Endothelial cell of umbilical vein (primary cell): ENCODE data around the gene CARNS1. TPM values are rescaled to one million over a fixed set of nuclear protein-coding genes. Genes with fewer than 3 reads are reported as not detected.
A peak's percentile ranks its signal among the peaks of the same experiment; 100 is the strongest.
"Not testable (repeated sequence)": the region's sequence is repeated elsewhere in the genome, so short reads cannot be mapped to it uniquely, and the experiment has no call there.

ENCODE experiments used
- BruUV-seq: library from RNA; stranded (reverse); fragments of 400-500 nt; replicated peaks from 2 replicates; lab custom pipeline; 2021; lab: Mats Ljungman, UMichigan
- CTCF ChIA-PET: fragments of 300-600, 350-600 bp; sonication (Branson Sonifier 250); formaldehyde crosslinking; loops from one replicate; lab custom pipeline; 2021; ENCODE audit warnings: antibody characterized with exemption, inconsistent platforms; lab: Charles Lee
- POLR2A ChIA-PET: fragments of 300-600, 350-600 bp; sonication (Branson Sonifier 250); formaldehyde crosslinking; loops from one replicate; lab custom pipeline; 2021; ENCODE audit warnings: antibody characterized with exemption, inconsistent platforms; lab: Charles Lee
- DNase-seq: peaks from one replicate; pipeline ENCODE4 v3.0.0-alpha.2; 2011; ENCODE audit warnings: low read depth, low spot score
- FAIRE-seq: peaks from 2 replicates; lab custom pipeline; 2011; peaks lifted over from hg19 to GRCh38; lab: Jason Lieb, UNC
- H2AFZ ChIP-seq: 2 replicates; pipeline ENCODE4 v1.6.0; 2012; ENCODE audit warnings: low read depth, low read length, control low read depth, inconsistent platforms
- H3K27ac ChIP-seq: 2 replicates; pipeline ENCODE4 v1.5.1; 2011; ENCODE audit warnings: low read depth, mild to moderate bottlenecking, control low read depth, low read length, moderate library complexity; ENCODE audit not compliant: insufficient read depth
- H3K27me3 ChIP-seq, 2 experiments: 2 replicates each; pipeline versions ENCODE4 v1.6.0 to v1.6.1; 2011; ENCODE audit warnings: low read length in 2 of 2, mixed read lengths in 1 of 2; ENCODE audit not compliant: control insufficient read depth in 2 of 2, insufficient read depth in 2 of 2
- H3K36me3 ChIP-seq, 2 experiments: 2 replicates in 1 of 2; 3 replicates in 1 of 2; pipeline ENCODE4 v1.5.1; 2011; ENCODE audit warnings: low read length in 2 of 2, mild to moderate bottlenecking in 1 of 2, moderate library complexity in 1 of 2; ENCODE audit not compliant: control insufficient read depth in 2 of 2, insufficient read depth in 2 of 2; ENCODE audit errors: extremely low read depth in 1 of 2
- H3K4me1 ChIP-seq: 3 replicates; pipeline ENCODE4 v1.5.1; 2011; ENCODE audit warnings: mild to moderate bottlenecking, low read length; ENCODE audit not compliant: control insufficient read depth, insufficient read depth; ENCODE audit errors: extremely low read depth
- H3K4me2 ChIP-seq: 2 replicates; pipeline ENCODE4 v1.6.1; 2011; ENCODE audit warnings: low read length, control low read depth, mixed read lengths; ENCODE audit not compliant: insufficient read depth
- H3K4me3 ChIP-seq, 3 experiments: fragments of 200-600 bp in 1 of 3; sonication (generic), shearing (Covaris generic) in 1 of 3; replicated peaks in 1 of 3; 2 replicates each; pipeline ENCODE4 v1.5.1; 2011 to 2016; ENCODE audit warnings: control low read depth in 3 of 3, low read length in 3 of 3, mild to moderate bottlenecking in 2 of 3, inconsistent platforms in 1 of 3, low read depth in 1 of 3, moderate library complexity in 1 of 3; ENCODE audit not compliant: insufficient read depth in 1 of 3
- H3K79me2 ChIP-seq: 2 replicates; pipeline ENCODE4 v1.6.0; 2012; ENCODE audit warnings: low read length, inconsistent platforms; ENCODE audit not compliant: control insufficient read depth, insufficient read depth
- H3K9ac ChIP-seq: replicated peaks from 2 replicates; pipeline ENCODE3; 2011; ENCODE audit warnings: low read length, control low read depth; ENCODE audit not compliant: insufficient read depth; ENCODE audit errors: extremely low read depth
- H3K9me1 ChIP-seq: replicated peaks from 3 replicates; pipeline ENCODE4 v1.6.0; 2011; ENCODE audit warnings: mild to moderate bottlenecking, low read length; ENCODE audit not compliant: control insufficient read depth, insufficient read depth; ENCODE audit errors: extremely low read depth
- H3K9me3 ChIP-seq: replicated peaks from 2 replicates; pipeline ENCODE4 v1.5.1; 2012; ENCODE audit warnings: low read length, inconsistent platforms; ENCODE audit not compliant: control insufficient read depth, insufficient read depth
- H4K20me1 ChIP-seq: replicated peaks from 2 replicates; pipeline ENCODE3; 2011; ENCODE audit warnings: mild to moderate bottlenecking, low read length; ENCODE audit not compliant: control insufficient read depth, insufficient read depth; ENCODE audit errors: extremely low read depth
- JUN ChIP-seq: IDR thresholded peaks from 2 replicates; pipeline ENCODE4 v1.6.1; 2011; ENCODE audit warnings: borderline replicate concordance, low read depth; ENCODE audit not compliant: insufficient read length, insufficient read depth
- POLR2A ChIP-seq: IDR thresholded peaks from 2 replicates; pipeline ENCODE4 v1.6.1; 2012; ENCODE audit warnings: low read depth, mild to moderate bottlenecking, control low read depth, low read length
- dilution Hi-C: fragments of 300-500 bp; cut with MboI; formaldehyde crosslinking; loops from one replicate; pipeline ENCODE4 v1.15.0; 2019; ENCODE audit warnings: low sequenced_read_pairs; ENCODE audit not compliant: extremely low pct_ligation_motif_present
- intact Hi-C: fragments of 100-400 bp; cut with micrococcal nuclease; formaldehyde crosslinking; loops from one replicate; pipeline ENCODE4 v1.10.0; 2022
- polyA plus RNA-seq, 4 experiments: library from polyadenylated mRNA; depleted of rRNA in 3 of 4; stranded (reverse) in 3 of 4; unstranded in 1 of 4; fragments of >200 nt; gene quantifications; 2 replicates each; pipeline versions ENCODE4 v1.2.1 to v1.2.3, GENCODE V29; 2011 to 2012; ENCODE audit warnings: missing spikeins in 1 of 4
- total RNA-seq: library from RNA; stranded (reverse); gene quantifications from 2 replicates; pipeline ENCODE4 v1.2.3, GENCODE V29; 2021

CARNS1 gene
- total and polyA plus RNA-seq, 2 donors (not counting 3 experiments of a cell fraction or from before 2014, with no cell fraction given) = 0.14 to 0.35 TPM

DNA sequence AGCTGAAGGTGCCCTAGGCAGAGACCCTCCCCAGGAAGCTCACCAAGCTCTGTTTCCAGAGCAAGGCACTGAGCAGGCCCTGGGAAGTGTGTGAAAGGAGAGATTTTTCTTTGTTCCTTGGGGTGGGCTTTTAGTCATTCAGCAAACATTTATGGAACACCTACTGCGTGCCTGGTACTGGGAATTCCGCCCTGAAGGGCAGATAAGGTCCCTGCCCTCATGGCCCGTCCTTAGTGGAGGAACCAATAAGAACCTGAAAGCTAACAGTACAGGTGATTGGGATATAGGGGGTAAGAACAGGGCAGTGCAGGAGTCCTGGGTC, 49.7 kb downstream of the CARNS1 start:
- no peaks in the 10 kb centered on the region for H3K79me2 ChIP-seq
- BruUV-seq = no TSS peak
- FAIRE-seq = no peak
- dilution Hi-C loops = no loop called here
- peak overlapping the region; percentile 25 to 64 (median 41) for H3K4me3 ChIP-seq
- no peak overlapping the region for H2AFZ ChIP-seq
- H3K4me1 ChIP-seq = peaks cover 19% of the 10 kb centered on the region
- H3K9ac ChIP-seq = peak overlapping the region; percentile 12
- H3K27me3 ChIP-seq = no peaks in the 10 kb centered on the region
- DNase-seq = no peak
- no peaks in the 10 kb centered on the region for H3K9me3 ChIP-seq
- H3K36me3 ChIP-seq = no peaks in the 10 kb centered on the region
- H4K20me1 ChIP-seq = no peaks in the 10 kb centered on the region
- CTCF ChIA-PET = interaction anchor here (0.8 kb wide), 1 partner anchor 63 kb away, joined by 4 read pairs; the partner anchor contains the start of gene PPP1CA
- intact Hi-C loops = loop anchor here (2.0 to 5.0 kb wide), 2 partner anchors 44 to 97 kb away; no protein-coding TSS in a partner anchor
- TF ChIP-seq POLR2A = peak; percentile 11
- no peak for TF ChIP-seq JUN
- H3K27ac ChIP-seq = peak overlapping the region; percentile 30
- no peaks in the 10 kb centered on the region for H3K9me1 ChIP-seq
- peak overlapping the region; percentile 68 for H3K4me2 ChIP-seq
- POLR2A ChIA-PET = no interaction called here

DNA sequence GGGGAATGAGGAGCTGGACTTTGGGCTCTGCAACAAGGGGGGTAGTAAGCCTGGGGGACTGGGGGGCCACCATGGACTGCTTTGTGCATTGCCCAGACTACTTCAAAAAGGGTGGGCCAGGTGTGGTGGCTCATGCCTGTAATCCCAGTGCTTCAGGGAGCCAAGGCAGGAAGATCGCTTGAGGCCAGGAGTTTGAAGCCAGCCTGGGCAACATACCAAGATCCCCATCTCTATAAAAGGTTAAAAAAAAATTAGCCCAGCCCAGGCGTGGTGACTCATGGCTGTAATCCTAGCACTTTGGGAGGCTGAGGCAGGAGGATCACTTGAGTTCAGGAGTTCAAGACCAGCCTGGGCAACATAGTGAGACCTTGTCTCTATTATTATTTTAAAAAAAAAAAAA, 50.1 kb downstream of the CARNS1 start:
- intact Hi-C loops = loop anchor here (2.0 to 5.0 kb wide), 2 partner anchors 45 to 97 kb away; no protein-coding TSS in a partner anchor
- H3K79me2 ChIP-seq, FAIRE-seq, H3K9me1 ChIP-seq, H3K4me2 ChIP-seq, H2AFZ ChIP-seq, H3K27me3 ChIP-seq, dilution Hi-C loops, H3K27ac ChIP-seq, H4K20me1 ChIP-seq, H3K9ac ChIP-seq, H3K4me3 ChIP-seq, DNase-seq, H3K36me3 ChIP-seq, BruUV-seq, POLR2A ChIA-PET, H3K9me3 ChIP-seq: not testable (repeated sequence)
- peaks cover 19% of the 10 kb centered on the region for H3K4me1 ChIP-seq
- CTCF ChIA-PET = interaction anchor here (0.8 kb wide), 1 partner anchor 64 kb away, joined by 4 read pairs; the partner anchor contains the start of gene PPP1CA
